Adrenal gland (tissue), 12 donors: ENCODE measurements around the gene PTPRJ. TPM values are rescaled to one million over a fixed set of nuclear protein-coding genes. Genes with fewer than 3 reads are reported as not detected.

Experiments
- DNase-seq, 7 donors: peaks; one replicate each; pipeline ENCODE4 v3.0.0-alpha.2; 2019 to 2020
- H3K27ac ChIP-seq, 5 donors: fragments of 200-600 bp; sonication (generic) in 4 of 5; 1 replicate in 3 of 5; 2 replicates in 2 of 5; pipeline versions ENCODE4 v1.5.1 to v1.8.0; 2016 to 2020; ENCODE audit warnings: mild to moderate bottlenecking in 1 of 5
- H3K27me3 ChIP-seq: fragments of 200-600 bp; 2 replicates; pipeline ENCODE4 v1.8.0; 2021
- H3K36me3 ChIP-seq, 2 donors: fragments of 200-600 bp; replicated peaks in 1 of 2; 1 replicate in 1 of 2; 2 replicates in 1 of 2; pipeline versions ENCODE4 v1.5.1 to v1.8.0; 2018 to 2022
- H3K4me1 ChIP-seq, 2 donors: fragments of 200-600 bp; replicated peaks in 1 of 2; 1 replicate in 1 of 2; 2 replicates in 1 of 2; pipeline versions ENCODE4 v1.5.1 to v1.8.0; 2018 to 2021
- H3K4me3 ChIP-seq, 4 donors: fragments of 200-600 bp; sonication (generic) in 3 of 4; one replicate each; pipeline ENCODE4 v1.5.1; 2016 to 2018
- H3K9me3 ChIP-seq, 3 donors: fragments of 200-600 bp; sonication (generic) in 1 of 3; replicated peaks in 1 of 3; 1 replicate in 2 of 3; 2 replicates in 1 of 3; pipeline versions ENCODE4 v1.5.1 to v1.8.0; 2016 to 2021
- CTCF ChIP-seq, 6 experiments: fragments of 450-650 bp in 4 of 6; fragments of 200-600 bp in 2 of 6; sonication (generic) in 1 of 6; IDR thresholded peaks; 1 replicate in 5 of 6; 2 replicates in 1 of 6; pipeline versions ENCODE4 v1.5.1 to v1.8.0; 2016 to 2021; ENCODE audit warnings: antibody characterized with exemption in 6 of 6, mild to moderate bottlenecking in 2 of 6, moderate library complexity in 1 of 6
- POLR2A ChIP-seq, 2 donors: fragments of 450-650 bp; IDR thresholded peaks; one replicate each; pipeline ENCODE4 v1.6.1; 2017; ENCODE audit warnings: antibody characterized with exemption in 2 of 2, mild to moderate bottlenecking in 2 of 2, moderate library complexity in 1 of 2
- WGBS, 4 donors: extraction: QIAGEN DNeasy Blood & Tissue Kit in 2 of 4; methylation state at CpG; one replicate each; pipeline versions ENCODE4 v1.1.5 to v1.1.7; 2013 to 2017; 5-methylcytosine and 5-hydroxymethylcytosine counted together
- intact Hi-C, 2 donors: fragments of 100-400 bp; cut with DNase I; formaldehyde crosslinking; loops; one replicate each; pipeline versions ENCODE4 v1.14.1 to v1.15.0; 2022 to 2023
- polyA plus RNA-seq, 3 donors: library from polyadenylated mRNA; stranded (reverse); fragments of 200-250 nt in 2 of 3; fragments of 350-450 nt in 1 of 3; fragmentation: Illumina TruSeq in 1 of 3; extraction: RNeasy Lipid Tissue Mini Kit (QIAGEN cat#74804) in 1 of 3; gene quantifications; one replicate each; pipeline ENCODE4 v1.2.3, GENCODE V29; 2013 to 2014
- total RNA-seq, 9 donors: library from RNA; depleted of rRNA in 4 of 9; stranded (reverse); fragments of >200 nt in 4 of 9; fragments of 120-200 nt in 1 of 9; fragmentation: NEBNext Ultra II Directional in 1 of 9; extraction: Animal tissue kit (Norgen Biotek cat#: 25700) in 1 of 9; gene quantifications; one replicate each; pipeline versions ENCODE4 v1.1.0 to v1.2.4, GENCODE V29; 2013 to 2023
- donor health status: healthy with polysubstance abuse.
- donor health status: Bipolar disorder and iron deficiency.
- donor health status: DM: yes; HTN: yes; CAD: no.
- donor health status: DM: no; HTN: no; CAD: no.
- donor health status: DM: no; HTN: no; CAD: no.
- donor health status: DM: yes; HTN: yes; CAD: no.

Gene PTPRJ
- total and polyA plus RNA-seq, 12 donors = 1.4 to 16.9 (median 10.2) TPM

- TF ChIP-seq POLR2A (IDR thresholded peaks at IDR 0.05) = no peak
- TF ChIP-seq CTCF (IDR thresholded peaks at IDR 0.05) = no peak
- no peaks in the 10 kb centered on the region for H3K4me1 ChIP-seq
- H3K27ac ChIP-seq = no peak overlapping the region
- no peaks in the 10 kb centered on the region for H3K36me3 ChIP-seq
- 78 to 93% (median 88%) methylated on average over 6 of the region's 6 CpGs for WGBS, 4 donors
- DNase-seq = peak in 1 of 7 donors; percentile 6
- H3K27me3 ChIP-seq = no peaks in the 10 kb centered on the region
- no peak overlapping the region for H3K4me3 ChIP-seq
- intact Hi-C loops = no loop called here
- no peaks in the 10 kb centered on the region for H3K9me3 ChIP-seq
Measured at GRCh38 chr11:48099916-48100446, 119.6 kb downstream of the PTPRJ start.

- H3K27ac ChIP-seq = no peak overlapping the region
- no peaks in the 10 kb centered on the region for H3K36me3 ChIP-seq
- H3K4me1 ChIP-seq = no peaks in the 10 kb centered on the region
- H3K27me3 ChIP-seq = no peaks in the 10 kb centered on the region
- intact Hi-C loops = no loop called here
- DNase-seq = peak in 1 of 7 donors; percentile 7
- H3K4me3 ChIP-seq = no peak overlapping the region
- 68 to 76% (median 72%) methylated on average over 10 to 11 of the region's 11 CpGs for WGBS, 4 donors
- TF ChIP-seq CTCF (IDR thresholded peaks at IDR 0.05) (no peak), POLR2A (IDR thresholded peaks at IDR 0.05) (no peak)
- H3K9me3 ChIP-seq = no peaks in the 10 kb centered on the region
Measured at GRCh38 chr11:48101044-48101733, 120.8 kb downstream of the PTPRJ start.

- H3K36me3 ChIP-seq = no peaks in the 10 kb centered on the region
- H3K27me3 ChIP-seq = no peaks in the 10 kb centered on the region
- H3K27ac ChIP-seq = no peak overlapping the region
- H3K4me1 ChIP-seq = no peaks in the 10 kb centered on the region
- TF ChIP-seq POLR2A (IDR thresholded peaks at IDR 0.05) (no peak), CTCF (IDR thresholded peaks at IDR 0.05) (no peak)
- H3K9me3 ChIP-seq = no peaks in the 10 kb centered on the region
- no peak overlapping the region for H3K4me3 ChIP-seq
- WGBS, 4 donors = 52 to 60% (median 57%) methylated on average over 6 of the region's 6 CpGs
- DNase-seq = peak in 1 of 7 donors; percentile 4
- intact Hi-C loops = no loop called here
Measured at GRCh38 chr11:48101958-48102357, 121.6 kb downstream of the PTPRJ start.

GRCh38 chr11:48103621-48104567 is 123.5 kb downstream of the PTPRJ start:
- DNase-seq = peak in 1 of 7 donors; percentile 7
- Histone ChIP-seq H3K27me3 (no peaks in the 10 kb centered on the region), H3K27ac (peak overlapping the region in 1 of 5 donors; percentile 7), H3K36me3 (no peaks in the 10 kb centered on the region), H3K4me1 (peaks cover 0 to 4% of the 10 kb centered on the region in 2 donors), H3K4me3 (no peak overlapping the region), H3K9me3 (no peaks in the 10 kb centered on the region)
- 67 to 80% (median 77%) methylated on average over 12 of the region's 12 CpGs for WGBS, 4 donors
- intact Hi-C loops = no loop called here
- TF ChIP-seq CTCF (IDR thresholded peaks at IDR 0.05) (no peak), POLR2A (IDR thresholded peaks at IDR 0.05) (no peak)
